Measurements from ENCODE around the gene LRMDA. TPM values are rescaled to one million over a fixed set of nuclear protein-coding genes. Genes with fewer than 3 reads are reported as not detected.

Gene LRMDA
- total and polyA plus RNA-seq, 4 donors, result 12.1 to 40.8 (median 21.6) TPM

DNA sequence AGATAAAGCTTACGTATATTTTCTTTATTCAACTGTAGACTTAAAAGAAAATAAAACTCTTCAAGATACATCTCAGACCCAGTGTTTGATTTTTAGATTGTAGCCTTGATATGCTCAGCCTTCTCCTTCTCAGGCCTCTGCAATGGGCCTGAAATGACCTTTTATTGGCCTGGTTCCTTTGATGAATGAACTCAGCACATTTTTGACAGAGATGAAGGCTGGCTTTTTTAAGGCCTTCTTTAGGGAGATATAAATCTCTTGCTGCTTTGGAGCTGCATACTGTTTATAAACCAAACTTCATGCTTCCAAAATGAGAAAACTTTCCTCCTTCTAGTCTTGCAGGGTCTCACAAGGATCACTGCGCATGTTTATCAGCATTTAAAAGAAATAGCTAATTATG, 1049.8 kb downstream of the LRMDA start:
- WGBS, 2 donors, result 90 to 96% methylated on average over 2 of the region's 2 CpGs
- no peak overlapping the region for H3K27ac ChIP-seq (ENCODE audit: low read depth in 1 of 2, low read length in 1 of 2)
- ATAC-seq (ENCODE audit: insufficient read depth, low FRiP score) (no peak), DNase-seq (no peak)
- peaks cover 0 to 5% (median 2%) of the 10 kb centered on the region in 4 donors for H3K9me3 ChIP-seq (ENCODE audit: control insufficient read depth in 4 of 4, insufficient read depth in 3 of 4, low read length in 3 of 4)
- H3K36me3 ChIP-seq (ENCODE audit: control insufficient read depth in 4 of 4, insufficient read depth in 4 of 4, low read length in 4 of 4), result no peaks in the 10 kb centered on the region
- H3K4me1 ChIP-seq (ENCODE audit: control insufficient read depth in 5 of 5, insufficient read depth in 5 of 5, low read length in 5 of 5), result no peaks in the 10 kb centered on the region
- H3K27me3 ChIP-seq (ENCODE audit: control insufficient read depth in 3 of 3, insufficient read depth in 3 of 3, low read length in 2 of 3), result no peaks in the 10 kb centered on the region
- no peak overlapping the region for H3K9ac ChIP-seq (ENCODE audit: insufficient read depth in 1 of 2, low read length in 2 of 2)
- no peak overlapping the region for H3K4me3 ChIP-seq
- TF ChIP-seq, protein P1, sequence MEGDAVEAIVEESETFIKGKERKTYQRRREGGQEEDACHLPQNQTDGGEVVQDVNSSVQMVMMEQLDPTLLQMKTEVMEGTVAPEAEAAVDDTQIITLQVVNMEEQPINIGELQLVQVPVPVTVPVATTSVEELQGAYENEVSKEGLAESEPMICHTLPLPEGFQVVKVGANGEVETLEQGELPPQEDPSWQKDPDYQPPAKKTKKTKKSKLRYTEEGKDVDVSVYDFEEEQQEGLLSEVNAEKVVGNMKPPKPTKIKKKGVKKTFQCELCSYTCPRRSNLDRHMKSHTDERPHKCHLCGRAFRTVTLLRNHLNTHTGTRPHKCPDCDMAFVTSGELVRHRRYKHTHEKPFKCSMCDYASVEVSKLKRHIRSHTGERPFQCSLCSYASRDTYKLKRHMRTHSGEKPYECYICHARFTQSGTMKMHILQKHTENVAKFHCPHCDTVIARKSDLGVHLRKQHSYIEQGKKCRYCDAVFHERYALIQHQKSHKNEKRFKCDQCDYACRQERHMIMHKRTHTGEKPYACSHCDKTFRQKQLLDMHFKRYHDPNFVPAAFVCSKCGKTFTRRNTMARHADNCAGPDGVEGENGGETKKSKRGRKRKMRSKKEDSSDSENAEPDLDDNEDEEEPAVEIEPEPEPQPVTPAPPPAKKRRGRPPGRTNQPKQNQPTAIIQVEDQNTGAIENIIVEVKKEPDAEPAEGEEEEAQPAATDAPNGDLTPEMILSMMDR (IDR thresholded peaks at IDR 0.05; ENCODE audit: control extremely low read depth, extremely low read depth), result no peak

GRCh38 chr10:76487582-76487981, 1056.2 kb downstream of the LRMDA start:
- TF ChIP-seq, protein P1 (IDR thresholded peaks at IDR 0.05; ENCODE audit: control extremely low read depth, extremely low read depth), result no peak
- Histone ChIP-seq H3K4me3 (no peak overlapping the region), H3K9ac (ENCODE audit: insufficient read depth in 1 of 2, low read length in 2 of 2) (no peak overlapping the region), H3K36me3 (ENCODE audit: control insufficient read depth in 4 of 4, insufficient read depth in 4 of 4, low read length in 4 of 4) (no peaks in the 10 kb centered on the region), H3K27ac (ENCODE audit: low read depth in 1 of 2, low read length in 1 of 2) (no peak overlapping the region), H3K27me3 (ENCODE audit: control insufficient read depth in 3 of 3, insufficient read depth in 3 of 3, low read length in 2 of 3) (no peaks in the 10 kb centered on the region), H3K4me1 (ENCODE audit: control insufficient read depth in 5 of 5, insufficient read depth in 5 of 5, low read length in 5 of 5) (no peaks in the 10 kb centered on the region), H3K9me3 (ENCODE audit: control insufficient read depth in 4 of 4, insufficient read depth in 3 of 4, low read length in 3 of 4) (peaks cover 0 to 13% (median under 1%) of the 10 kb centered on the region in 4 donors)
- WGBS, 2 donors, result 97 to 100% methylated on average over 1 of the region's 1 CpG
- no peak for ATAC-seq (ENCODE audit: insufficient read depth, low FRiP score)
- no peak for DNase-seq

- Histone ChIP-seq H3K4me3 (no peak overlapping the region), H3K27ac (ENCODE audit: low read depth in 1 of 2, low read length in 1 of 2) (no peak overlapping the region), H3K27me3 (ENCODE audit: control insufficient read depth in 3 of 3, insufficient read depth in 3 of 3, low read length in 2 of 3) (no peaks in the 10 kb centered on the region), H3K36me3 (ENCODE audit: control insufficient read depth in 4 of 4, insufficient read depth in 4 of 4, low read length in 4 of 4) (peaks cover 0 to 2% (median 0%) of the 10 kb centered on the region in 4 donors), H3K9ac (ENCODE audit: insufficient read depth in 1 of 2, low read length in 2 of 2) (no peak overlapping the region), H3K4me1 (ENCODE audit: control insufficient read depth in 5 of 5, insufficient read depth in 5 of 5, low read length in 5 of 5) (no peaks in the 10 kb centered on the region), H3K9me3 (ENCODE audit: control insufficient read depth in 4 of 4, insufficient read depth in 3 of 4, low read length in 3 of 4) (peaks cover 0 to 11% (median 5%) of the 10 kb centered on the region in 4 donors)
- DNase-seq (no peak), ATAC-seq (ENCODE audit: insufficient read depth, low FRiP score) (no peak)
- TF ChIP-seq, protein P1 (IDR thresholded peaks at IDR 0.05; ENCODE audit: control extremely low read depth, extremely low read depth), result no peak
- WGBS, 2 donors, result 95 to 100% methylated on average over 1 of the region's 1 CpG
These were observed 1057.2 kb downstream of the LRMDA start for GRCh38 chr10:76488602-76489001.

DNA sequence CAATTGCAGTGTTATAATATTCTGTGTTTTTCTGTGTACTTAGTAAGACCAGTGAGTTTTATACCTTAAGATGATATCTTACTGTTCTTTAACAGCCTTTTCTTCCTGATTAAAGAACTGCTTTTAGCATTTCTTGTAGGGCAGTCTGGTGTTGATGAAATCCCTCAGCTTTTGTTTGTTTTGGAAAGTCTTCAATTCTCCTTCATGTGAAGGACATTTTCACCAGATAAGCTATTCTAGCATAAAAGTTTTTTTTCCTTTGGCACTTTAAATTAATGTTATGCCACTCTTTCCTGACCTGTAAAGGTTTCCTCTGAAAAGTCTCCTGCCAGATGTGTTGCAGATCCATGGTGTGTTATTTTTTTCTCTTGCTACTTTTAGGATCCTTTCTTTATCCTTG, 1059.8 kb downstream of the LRMDA start:
- H3K9me3 ChIP-seq (ENCODE audit: control insufficient read depth in 4 of 4, insufficient read depth in 3 of 4, low read length in 3 of 4), result peaks cover 0 to 11% (median 5%) of the 10 kb centered on the region in 4 donors
- ATAC-seq (ENCODE audit: insufficient read depth, low FRiP score), result no peak

More for the DNA sequence above, 1059.8 kb downstream of the LRMDA start:
- H3K27me3 ChIP-seq (ENCODE audit: control insufficient read depth in 3 of 3, insufficient read depth in 3 of 3, low read length in 2 of 3), result no peaks in the 10 kb centered on the region
- no peak overlapping the region for H3K4me3 ChIP-seq
- no peaks in the 10 kb centered on the region for H3K4me1 ChIP-seq (ENCODE audit: control insufficient read depth in 5 of 5, insufficient read depth in 5 of 5, low read length in 5 of 5)
- no peak overlapping the region for H3K27ac ChIP-seq (ENCODE audit: low read depth in 1 of 2, low read length in 1 of 2)
- H3K36me3 ChIP-seq (ENCODE audit: control insufficient read depth in 4 of 4, insufficient read depth in 4 of 4, low read length in 4 of 4), result peaks cover 0 to 2% (median 0%) of the 10 kb centered on the region in 4 donors
- no peak overlapping the region for H3K9ac ChIP-seq (ENCODE audit: insufficient read depth in 1 of 2, low read length in 2 of 2)
- DNase-seq, result peak in 1 of 3 donors; percentile 47
- TF ChIP-seq, protein P1 (IDR thresholded peaks at IDR 0.05; ENCODE audit: control extremely low read depth, extremely low read depth), result no peak

All from lung (tissue), 12 donors.